Stimulated activated CD4-positive, alpha-beta T cell treated with anti-CD3 and anti-CD28 coated beads, Interleukin-12 subunit alpha, Interleukin-12 subunit beta, amount 100 ng/mL, for 48 hours (primary cell): ENCODE results near the gene C5orf34.
A peak's percentile ranks its signal among the peaks of the same experiment; 100 is the strongest.
"Not testable (repeated sequence)": the region's sequence is repeated elsewhere in the genome, so short reads cannot be mapped to it uniquely, and the experiment has no call there.

Experiments used
- DNase-seq, 3 donors: peaks; one replicate each; pipeline ENCODE4 v3.0.0-alpha.2; 2020; ENCODE audit warnings: low read depth in 2 of 3, low spot score in 1 of 3

C5orf34 gene

DNA sequence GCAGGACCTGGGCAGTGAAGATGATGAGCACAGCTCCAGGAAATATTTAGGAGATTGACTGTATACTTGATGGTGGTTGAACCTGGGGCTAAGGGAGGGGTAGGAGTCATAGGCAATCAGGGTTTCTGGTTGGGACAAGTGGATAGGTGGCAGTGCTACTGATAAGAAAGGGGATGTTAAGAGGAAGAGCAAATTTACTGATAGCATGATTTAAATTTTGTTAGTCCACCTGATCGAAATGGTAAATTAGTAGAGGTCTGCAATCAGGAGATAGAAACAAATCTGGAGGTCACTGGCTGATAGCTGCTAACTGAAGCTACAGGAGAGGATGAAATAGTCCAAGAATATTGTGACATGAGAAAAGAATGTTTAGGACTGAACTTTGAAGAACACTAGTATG is 5.7 kb upstream of the C5orf34 start:
- no peak for DNase-seq

DNA sequence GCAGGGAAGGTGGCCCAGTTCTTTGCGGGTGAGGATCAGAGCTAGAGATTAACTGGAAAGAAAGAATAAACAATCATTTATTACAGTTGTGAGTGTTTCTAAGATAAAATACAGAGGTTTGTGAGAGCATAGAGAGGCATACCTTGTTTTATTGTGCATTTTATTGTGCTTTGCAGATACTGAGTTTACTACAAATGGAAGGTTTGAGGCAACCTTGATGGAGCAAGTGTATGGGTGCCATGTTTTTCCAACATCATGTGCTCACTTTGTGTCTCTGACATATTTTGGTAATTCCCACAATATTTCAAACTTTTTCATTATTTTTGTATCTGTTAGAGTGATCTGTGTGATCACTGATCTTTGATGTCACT is 715 bp upstream of the C5orf34 start:
- DNase-seq, result no peak

DNA sequence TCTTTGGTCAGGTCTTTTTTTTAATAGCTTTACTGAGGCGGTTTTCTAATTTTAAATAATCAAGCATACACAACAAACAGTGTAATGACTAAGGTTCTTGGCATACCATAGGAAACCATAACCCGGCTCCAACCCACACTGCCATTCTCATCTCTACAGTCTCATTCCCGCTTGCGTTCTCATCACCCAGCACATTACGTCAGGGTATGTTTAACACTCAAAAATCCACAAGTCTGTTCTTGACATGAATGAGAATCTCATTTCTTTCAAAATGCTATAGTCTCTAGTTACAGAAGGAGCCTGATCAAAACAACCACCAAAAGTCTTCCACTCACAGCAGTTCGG is 505 bp downstream of the C5orf34 start:
- peak in 2 of 3 donors; percentile 37 to 39 for DNase-seq

DNA sequence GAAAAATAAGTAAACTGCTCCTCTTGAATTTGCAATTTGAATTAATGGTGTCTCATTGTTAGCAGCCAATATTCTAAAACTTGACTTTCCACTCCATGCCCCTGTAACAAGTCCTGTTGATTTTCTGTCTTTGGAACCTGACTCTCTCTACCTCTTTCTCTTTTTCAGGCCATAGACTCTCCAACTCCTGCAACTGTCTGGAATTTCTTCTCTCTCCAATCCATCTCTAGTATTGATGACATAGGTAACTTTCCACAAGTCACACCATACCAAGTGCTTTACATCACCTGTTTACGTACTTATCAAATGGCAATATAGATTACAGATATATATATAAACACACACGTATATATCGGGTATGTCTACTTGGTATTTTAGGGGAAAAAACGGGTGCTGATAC is 923 bp downstream of the C5orf34 start:
- no peak for DNase-seq

DNA sequence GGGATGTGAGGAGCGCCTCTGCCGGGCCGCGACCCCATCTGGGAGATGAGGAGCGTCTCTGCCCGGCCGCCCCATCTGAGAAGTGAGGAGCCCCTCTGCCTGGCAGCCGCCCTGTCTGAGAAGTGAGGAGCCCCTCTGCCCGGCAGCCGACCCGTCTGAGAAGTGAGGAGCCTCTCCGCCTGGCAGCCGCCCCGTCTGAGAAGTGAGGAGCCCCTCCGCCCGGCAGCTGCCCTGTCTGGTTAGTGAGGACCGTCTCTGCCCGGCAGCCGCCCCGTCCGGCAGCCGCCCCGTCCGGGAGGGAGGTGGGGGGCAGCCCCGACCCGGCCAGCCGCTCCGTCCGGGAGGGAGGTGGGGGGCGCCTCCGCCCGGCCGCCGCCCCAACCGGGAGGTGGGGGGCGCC is 3.9 kb downstream of the C5orf34 start:
- DNase-seq, result not testable (repeated sequence)

DNA sequence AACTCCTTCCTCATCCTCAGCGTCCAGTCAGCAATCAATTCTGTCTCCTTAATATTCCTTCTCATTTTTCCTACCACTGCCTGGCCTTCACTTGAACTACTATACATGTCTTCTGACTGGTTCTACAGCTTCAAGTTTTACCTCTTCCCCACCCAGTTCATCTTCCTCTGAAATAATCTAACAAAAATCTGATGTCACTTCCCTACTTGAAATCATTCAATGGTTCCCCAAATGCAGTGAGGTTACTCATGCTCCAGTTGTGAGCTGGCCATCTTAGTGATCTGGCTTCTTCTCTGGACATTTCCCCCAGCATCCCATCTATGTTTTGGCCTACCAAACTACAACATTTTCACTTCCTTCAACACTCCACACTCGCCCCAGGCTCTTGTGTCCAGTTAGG is 16.4 kb downstream of the C5orf34 start:
- no peak for DNase-seq

DNA sequence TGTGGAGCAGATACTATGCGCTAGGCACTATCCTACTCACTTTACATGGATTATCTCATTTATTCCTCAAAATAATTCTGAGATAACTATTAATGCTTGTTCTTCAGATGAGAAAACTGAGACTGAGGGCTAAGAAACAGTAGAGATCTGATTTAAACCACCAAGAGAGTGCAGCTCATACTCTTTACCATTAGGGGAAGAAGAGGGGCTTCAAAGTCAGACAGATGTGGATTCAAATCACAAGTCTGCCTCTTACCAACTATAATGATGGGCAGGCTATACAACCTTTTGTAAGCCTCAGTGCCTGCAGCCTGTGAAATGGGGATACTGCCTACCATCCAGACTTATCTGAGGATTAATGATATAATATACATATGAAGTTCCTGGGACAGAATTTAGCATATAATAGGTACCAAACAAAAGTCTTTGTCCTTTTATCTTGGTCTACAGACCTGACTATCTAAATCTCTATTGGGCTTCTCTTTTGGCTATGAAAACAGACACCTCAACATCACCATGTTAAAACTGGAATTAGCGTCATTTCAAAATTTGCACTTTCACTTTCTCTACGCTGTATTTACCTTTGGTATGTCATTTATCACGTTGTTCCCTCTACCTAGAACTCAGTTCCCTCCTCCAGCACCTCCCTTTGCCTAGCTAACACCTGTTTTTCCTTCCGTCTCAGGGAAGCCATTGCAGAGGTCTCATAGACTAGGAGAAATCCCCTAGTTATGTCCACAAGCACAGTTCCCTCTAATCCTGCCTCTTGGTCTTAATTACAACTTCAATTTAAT is 17.4 kb downstream of the C5orf34 start:
- DNase-seq, result no peak

DNA sequence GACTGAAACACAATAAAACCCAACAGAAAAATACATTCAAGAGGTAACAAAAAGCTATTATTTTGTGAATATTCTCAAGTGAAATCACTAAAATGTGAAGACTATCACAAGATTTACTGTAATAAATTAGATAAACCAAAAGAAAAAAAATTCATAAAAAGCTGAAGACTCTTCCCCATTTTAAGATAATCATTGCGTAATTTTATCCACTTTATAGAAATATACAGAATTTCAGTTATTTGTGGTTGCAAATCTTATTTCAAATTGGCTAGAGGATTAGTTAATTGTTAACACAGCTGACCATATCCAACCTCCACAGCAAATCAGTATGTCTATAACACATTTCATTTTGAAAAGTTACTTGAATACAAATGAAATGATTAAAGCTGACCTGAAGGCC is 23.6 kb downstream of the C5orf34 start:
- no peak for DNase-seq

DNA sequence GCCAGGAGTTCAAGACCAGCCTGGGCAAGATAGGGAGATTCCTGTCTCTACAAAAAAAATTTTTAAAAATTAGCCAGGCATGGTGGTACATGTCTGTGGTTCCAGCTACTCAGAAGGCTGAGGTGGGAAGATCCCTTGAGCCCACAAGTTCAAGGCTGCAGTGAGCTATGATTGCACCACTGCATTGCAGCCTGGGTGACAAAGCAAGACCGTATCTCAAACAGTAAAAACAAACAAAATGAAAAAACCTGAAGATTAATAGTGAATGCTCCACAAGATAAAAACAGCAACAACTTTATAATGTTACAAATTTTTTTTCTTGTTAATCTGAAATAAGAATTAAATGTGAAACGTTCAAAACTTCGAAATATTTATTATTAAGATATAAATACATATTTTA is 28.6 kb downstream of the C5orf34 start:
- DNase-seq, result no peak

DNA sequence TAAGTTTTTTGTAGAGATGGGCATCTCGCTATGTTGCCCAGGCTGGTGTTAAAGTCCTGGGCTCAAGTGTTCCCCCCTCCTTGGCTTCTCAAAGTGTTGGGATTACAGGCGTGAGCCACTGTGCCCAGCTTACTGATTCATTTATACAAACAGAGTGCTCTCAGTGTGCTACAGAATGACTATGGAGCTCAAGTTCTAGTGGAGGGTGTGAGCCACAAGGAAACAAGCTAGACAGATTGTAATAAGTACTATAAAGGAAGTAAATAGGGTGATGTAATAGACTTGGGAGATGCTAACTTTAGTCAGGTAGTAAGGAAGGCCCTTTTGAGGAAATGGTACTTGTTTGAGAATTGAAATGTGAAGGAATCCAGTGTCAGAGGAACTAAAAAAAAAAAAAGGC is 29.5 kb downstream of the C5orf34 start:
- no peak for DNase-seq

DNA sequence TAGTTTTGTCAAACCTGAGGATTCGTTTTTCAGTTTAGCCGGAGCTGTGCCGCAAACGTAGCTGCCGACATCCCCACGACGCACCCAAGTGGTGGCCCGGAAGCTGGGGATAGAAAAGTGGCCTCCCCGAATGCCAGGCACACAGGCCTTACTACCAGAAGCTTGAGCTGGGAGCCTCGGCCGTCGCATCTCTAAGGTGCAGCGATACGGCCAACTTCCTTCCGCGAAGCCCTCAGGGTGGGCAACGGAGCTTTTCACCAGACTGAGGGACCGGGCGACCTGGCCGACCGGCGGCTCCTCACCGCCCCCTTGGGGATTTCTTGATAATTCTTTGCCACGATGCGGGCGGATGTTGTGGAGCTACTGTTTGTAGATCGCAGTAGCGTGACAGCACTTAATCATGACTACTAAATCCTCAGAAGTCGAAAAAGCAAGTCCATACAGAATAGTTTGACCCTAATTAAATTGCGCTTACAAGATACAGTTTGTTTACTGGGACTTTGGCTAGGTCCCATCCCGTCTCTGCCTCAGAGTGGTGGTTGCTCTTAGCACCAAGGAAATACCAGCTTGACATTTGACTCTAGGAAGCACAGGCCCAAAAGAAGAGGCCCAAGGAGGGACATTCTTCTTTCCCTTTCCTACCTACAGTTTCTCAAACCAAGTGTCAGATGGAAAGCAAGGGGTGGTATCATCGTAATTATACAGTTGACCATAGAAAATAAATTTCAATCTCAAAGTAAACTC is 30.7 kb downstream of the C5orf34 start:
- DNase-seq, result peak; percentile 79 to 84 (median 80)

DNA sequence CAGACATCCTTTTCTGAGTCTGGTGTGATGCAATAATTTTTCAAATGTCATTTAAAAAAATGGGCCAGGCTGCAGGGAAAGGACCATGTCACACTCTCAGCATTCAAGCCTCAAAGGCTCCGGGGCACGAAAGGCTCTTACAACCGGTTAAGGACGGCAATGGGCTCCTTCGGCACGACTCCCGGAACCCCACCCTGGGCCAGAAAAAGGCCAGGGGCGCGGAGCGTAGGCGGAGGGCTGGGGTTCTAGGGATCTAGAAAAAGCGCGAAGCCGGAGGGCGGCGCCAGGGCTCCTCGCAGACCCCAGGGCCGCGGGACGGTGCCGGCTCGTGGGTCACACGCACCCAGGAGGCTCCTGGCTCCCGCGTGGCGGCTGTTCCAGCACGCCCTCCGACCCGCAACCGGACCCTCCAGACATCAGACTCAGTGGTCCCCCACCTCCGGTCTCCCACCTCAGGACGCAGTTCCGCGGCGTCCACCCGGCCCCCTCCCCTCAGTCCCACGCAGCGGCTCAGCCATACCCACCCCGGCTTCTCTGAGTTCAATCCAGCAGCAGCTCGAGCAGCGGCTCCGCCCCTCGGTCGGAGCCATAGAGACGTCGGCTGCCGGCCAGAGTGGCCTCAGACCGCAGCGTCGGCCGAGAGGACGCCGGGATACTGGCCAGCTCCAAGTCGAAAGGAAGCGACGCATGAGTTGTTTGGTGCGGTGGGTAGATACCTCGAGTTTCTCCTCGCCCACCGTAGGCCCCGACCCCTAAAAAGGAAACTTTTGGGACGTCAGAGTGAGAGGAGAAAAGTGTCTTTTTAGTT is 31.4 kb downstream of the C5orf34 start, which contains the start of gene TMEM267:
Gene TMEM267, minus strand, starts transcription at position 568 of the 808 bp plus-strand sequence. CDS start 29,896 bp downstream, outside the sequence.
- peak; percentile 69 to 82 (median 75) for DNase-seq

DNA sequence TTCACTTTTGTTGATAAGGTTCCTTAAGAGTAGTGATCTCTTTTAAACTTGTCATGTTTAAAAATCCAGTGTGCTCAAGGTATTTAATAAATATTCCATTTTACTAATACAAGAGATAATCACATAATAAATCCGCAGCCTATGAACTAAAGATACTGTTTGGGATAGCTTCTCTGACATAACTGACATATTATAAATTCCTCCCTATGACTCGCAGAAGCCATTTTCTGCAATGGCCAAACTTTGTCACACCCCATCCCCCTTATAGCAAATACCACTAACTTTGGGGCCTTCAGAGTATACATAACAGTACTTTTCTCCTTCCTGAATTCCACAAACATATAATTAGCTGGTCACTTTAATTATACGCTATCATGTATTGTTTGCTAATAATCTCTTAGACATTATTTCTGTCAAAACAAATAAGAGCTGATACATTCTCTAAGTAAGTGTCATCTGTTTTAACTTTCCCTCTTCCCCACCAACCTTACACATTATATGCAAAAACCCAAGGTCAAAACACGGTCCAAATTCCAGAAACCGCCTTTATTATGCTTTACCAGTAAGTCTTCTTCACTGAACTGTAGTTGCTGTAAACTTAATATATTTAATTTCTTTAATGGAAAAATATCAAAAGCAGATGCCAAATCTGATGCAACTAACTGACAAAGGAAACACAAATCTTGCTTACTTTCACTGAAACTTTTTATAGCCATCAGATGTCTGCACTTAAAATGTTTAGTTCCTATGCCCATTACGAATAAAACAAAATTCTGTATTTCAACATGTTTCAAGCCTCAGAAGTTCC is 32.3 kb downstream of the C5orf34 start:
- DNase-seq, result no peak

DNA sequence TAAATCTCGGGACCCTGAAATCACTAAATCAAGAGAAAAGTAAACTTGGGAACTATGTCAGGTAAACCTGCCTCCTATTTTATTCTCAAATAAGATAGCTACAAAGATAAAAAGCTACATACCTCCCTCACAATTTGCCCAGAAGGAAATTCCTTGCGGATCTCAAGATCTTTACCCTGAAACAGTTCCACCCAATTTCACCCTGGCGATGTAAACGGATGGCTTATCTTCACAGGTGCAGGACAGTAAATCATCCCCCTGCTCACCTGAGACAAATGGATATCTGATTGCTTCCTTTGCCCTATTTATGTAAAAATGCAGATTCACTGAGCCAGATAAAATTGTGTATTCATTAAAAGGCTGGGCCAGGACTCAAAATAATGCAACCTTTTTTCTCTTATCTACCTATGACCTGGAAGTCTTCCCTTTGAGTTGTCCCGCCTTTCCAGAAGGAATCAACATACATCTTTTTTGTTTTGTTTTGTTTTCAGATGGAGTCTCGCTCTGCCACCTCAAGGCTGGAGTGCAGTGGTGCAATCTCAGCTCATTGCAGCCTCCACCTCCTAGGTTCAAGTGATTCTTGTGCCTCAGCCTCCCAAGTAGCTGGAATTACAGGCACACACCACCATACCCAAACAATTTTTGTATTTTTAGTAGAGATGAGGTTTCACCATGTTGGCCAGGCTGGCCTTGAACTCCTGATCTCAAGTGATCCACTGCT is 45.1 kb downstream of the C5orf34 start:
- DNase-seq, result no peak

DNA sequence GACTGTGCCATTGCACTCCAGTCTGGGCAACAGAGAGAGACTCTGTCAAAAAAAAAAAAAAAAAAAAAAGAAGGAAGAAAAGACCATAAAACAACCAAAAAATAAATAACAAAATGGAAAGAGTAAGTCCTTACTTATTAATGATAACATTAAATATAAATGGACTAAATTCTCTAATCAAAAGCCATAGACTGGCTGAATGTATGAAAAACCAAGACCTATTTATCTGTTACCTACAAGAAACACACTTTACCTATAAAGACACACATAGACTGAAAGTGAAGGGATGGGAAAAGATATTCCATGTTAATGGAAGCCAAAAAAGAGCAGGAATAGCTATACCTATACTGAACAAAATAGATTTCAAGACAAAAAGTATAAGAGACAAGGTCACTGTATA is 47.8 kb downstream of the C5orf34 start:
- DNase-seq, result no peak

DNA sequence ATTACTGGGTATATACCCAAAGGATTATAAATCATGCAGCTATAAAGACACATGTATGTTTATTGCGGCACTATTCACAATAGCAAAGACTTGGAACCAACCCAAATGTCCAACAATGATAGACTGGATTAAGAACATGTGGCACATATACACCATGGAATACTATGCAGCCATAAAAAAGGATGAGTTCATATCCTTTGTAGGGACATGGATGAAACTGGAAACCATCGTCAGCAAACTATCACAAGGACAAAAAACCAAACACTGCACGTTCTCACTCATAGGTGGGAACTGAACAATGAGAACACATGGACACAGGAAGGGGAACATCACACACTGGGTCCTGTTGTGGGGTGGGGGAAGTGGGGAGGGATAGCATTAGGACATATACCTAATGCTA is 49.5 kb downstream of the C5orf34 start:
- not testable (repeated sequence) for DNase-seq

DNA sequence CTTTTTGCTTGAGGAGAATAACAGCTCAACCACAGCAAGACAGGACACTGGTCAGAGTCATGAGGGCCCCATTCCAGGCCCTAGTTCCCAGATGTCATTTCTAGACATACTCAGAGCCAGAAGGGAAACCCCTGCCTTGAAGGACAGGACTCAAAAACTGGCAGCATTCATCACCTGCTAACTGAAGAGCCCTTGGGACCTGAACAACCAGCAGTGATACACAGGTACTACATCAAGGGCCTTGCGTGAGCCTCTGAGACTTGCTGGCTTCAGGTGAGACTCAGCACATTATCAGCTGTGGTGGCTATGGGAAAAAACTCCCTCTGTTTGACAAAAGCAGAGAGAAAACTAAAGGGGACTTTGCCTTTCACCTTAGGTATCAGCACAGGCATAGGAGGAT is 53.9 kb downstream of the C5orf34 start:
- DNase-seq, result no peak

DNA sequence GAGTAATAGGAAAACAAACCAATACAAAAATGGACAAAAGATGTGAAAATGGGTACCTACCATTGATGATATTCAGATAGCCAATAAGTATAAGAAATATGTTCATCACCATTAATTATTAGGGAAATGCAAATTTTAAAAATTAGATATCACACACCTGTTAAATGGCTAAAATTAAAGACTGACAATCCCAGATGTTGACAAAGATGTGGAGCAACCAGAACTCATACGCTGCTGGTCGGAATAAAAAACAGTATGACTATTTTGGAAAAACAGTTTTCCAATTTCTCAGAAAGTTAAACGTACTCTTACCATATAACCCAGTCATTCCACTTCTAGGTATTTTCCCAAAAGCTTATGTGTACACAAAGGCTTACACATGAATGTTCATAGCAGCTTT is 58.4 kb downstream of the C5orf34 start:
- no peak for DNase-seq

DNA sequence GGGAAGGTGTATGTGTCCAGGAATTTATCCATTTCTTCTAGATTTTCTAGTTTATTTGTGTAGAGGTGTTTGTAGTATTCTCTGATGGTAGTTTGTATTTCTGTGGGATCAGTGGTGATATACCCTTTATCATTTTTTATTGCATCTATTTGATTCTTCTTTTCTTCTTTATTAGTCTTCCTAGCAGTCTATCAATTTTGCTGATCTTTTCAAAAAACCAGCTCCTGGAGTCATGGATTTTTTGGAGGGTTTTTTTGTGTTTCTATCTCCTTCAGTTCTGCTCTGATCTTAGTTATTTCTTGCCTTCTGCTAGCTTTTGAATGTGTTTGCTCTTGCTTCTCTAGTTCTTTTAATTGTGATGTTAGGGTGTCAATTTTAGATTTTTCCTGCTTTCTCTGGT is 73.4 kb downstream of the C5orf34 start:
- not testable (repeated sequence) for DNase-seq

DNA sequence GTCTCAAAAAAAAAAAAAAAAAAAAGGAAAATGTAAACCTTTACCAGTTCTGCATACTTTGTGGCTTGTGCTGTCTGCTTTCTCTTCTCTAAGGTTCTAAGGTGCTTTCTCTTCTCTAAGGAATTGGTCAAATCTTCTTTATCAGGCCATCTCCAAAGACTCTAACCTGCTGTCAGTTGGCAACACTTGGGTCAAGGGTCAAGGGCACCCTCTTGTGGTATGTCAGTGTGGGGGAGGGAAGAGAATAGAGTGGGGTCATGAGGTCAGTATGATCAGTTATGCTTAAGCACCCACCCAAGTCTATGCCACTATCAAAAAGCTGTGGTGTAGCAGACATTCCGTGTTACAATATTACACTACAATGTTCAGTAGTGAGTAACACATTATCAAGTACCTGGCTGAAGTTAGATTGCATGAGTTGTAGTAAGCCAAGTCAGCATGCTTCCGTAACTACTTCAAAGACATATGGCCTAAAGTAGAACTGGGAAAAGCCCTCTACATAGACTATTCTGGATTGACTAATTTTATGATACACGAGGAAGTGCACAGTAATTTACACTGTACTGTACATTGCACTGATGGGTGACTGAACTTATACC is 77.8 kb downstream of the C5orf34 start:
- DNase-seq, result no peak
